Tibial nerve (tissue), 4 donors: ENCODE data around the gene WASHC1.
"Not testable (repeated sequence)": the region's sequence is repeated elsewhere in the genome, so short reads cannot be mapped to it uniquely, and the experiment has no call there.

Experiments used
- CTCF ChIP-seq, 5 experiments: fragments of 200-600 bp in 3 of 5; fragments of 450-650 bp in 2 of 5; sonication (generic) in 3 of 5; IDR thresholded peaks; one replicate each; pipeline ENCODE4 v1.5.1; 2016 to 2019; ENCODE audit warnings: antibody characterized with exemption in 5 of 5, mild to moderate bottlenecking in 3 of 5, moderate library complexity in 2 of 5
- EP300 ChIP-seq, 2 donors: sonication (generic); formaldehyde crosslinking; IDR thresholded peaks; one replicate each; pipeline ENCODE4 v1.6.1; 2017; ENCODE audit warnings: antibody characterized with exemption in 2 of 2, mild to moderate bottlenecking in 1 of 2
- POLR2A ChIP-seq, 2 donors: fragments of 450-650 bp; IDR thresholded peaks; one replicate each; pipeline ENCODE4 v1.6.1; 2017; ENCODE audit warnings: antibody characterized with exemption in 2 of 2, mild to moderate bottlenecking in 2 of 2, moderate library complexity in 2 of 2

- not testable (repeated sequence) for TF ChIP-seq EP300, CTCF, POLR2A (IDR thresholded peaks at IDR 0.05)
Observed at GRCh38 chr9:29356-29755, at the start of gene WASHC1.
